Calu3 (cell line): ENCODE measurements around the gene RABIF. TPM values are rescaled to one million over a fixed set of nuclear protein-coding genes. Genes with fewer than 3 reads are reported as not detected.

Experiments
- BruUV-seq: library from RNA; stranded (reverse); fragments of 400-500 nt; replicated peaks from 2 replicates; lab custom pipeline; 2021; lab: Mats Ljungman, UMichigan
- CTCF ChIA-PET: fragments of 300-600 bp; sonication (Branson Sonifier 250); formaldehyde crosslinking; loops from one replicate; lab custom pipeline; 2022; ENCODE audit warnings: antibody characterized with exemption; lab: Charles Lee
- DNase-seq: peaks from one replicate; pipeline ENCODE4 v3.0.0; 2022
- H3K27ac Mint-ChIP-seq: one replicate; pipeline ENCODE4 v1.8.0; 2022; ENCODE audit warnings: mixed read lengths; ENCODE audit not compliant: unreplicated experiment
- H3K27me3 Mint-ChIP-seq: one replicate; pipeline ENCODE4 v1.8.0; 2022; ENCODE audit warnings: mixed read lengths; ENCODE audit not compliant: unreplicated experiment
- H3K36me3 Mint-ChIP-seq: one replicate; pipeline ENCODE4 v1.8.0; 2022; ENCODE audit warnings: mild to moderate bottlenecking, moderate library complexity, mixed read lengths; ENCODE audit not compliant: insufficient read depth, unreplicated experiment
- H3K4me1 Mint-ChIP-seq: one replicate; pipeline ENCODE4 v1.8.0; 2022; ENCODE audit warnings: mild to moderate bottlenecking, low read depth, mixed read lengths; ENCODE audit not compliant: unreplicated experiment
- H3K4me3 Mint-ChIP-seq: one replicate; pipeline ENCODE4 v1.8.0; 2022; ENCODE audit warnings: mild to moderate bottlenecking, low read depth, moderate library complexity, mixed read lengths; ENCODE audit not compliant: unreplicated experiment
- H3K9me3 Mint-ChIP-seq: one replicate; pipeline ENCODE4 v1.8.0; 2022; ENCODE audit warnings: low read depth, mixed read lengths; ENCODE audit not compliant: unreplicated experiment
- CTCF ChIP-seq: fragments of 200-600 bp; IDR thresholded peaks from one replicate; pipeline ENCODE4 v1.8.0; 2022; ENCODE audit warnings: antibody characterized with exemption; ENCODE audit not compliant: unreplicated experiment
- intact Hi-C: fragments of 100-400 bp; cut with micrococcal nuclease; formaldehyde crosslinking; loops from one replicate; pipeline ENCODE4 v1.10.0; 2022; ENCODE audit not compliant: unreplicated experiment
- total RNA-seq: library from RNA; stranded (reverse); gene quantifications from 2 replicates; pipeline ENCODE4 v1.2.3, GENCODE V29; 2022

RABIF gene
- total RNA-seq, 1 experiment from 2014 or later, result 9.8 TPM

- H3K27ac Mint-ChIP-seq, result no peak overlapping the region
- peaks cover 3% of the 10 kb centered on the region for H3K9me3 Mint-ChIP-seq
- CTCF ChIA-PET, result interaction anchor here (1.4 kb wide), 1 partner anchor 18 kb away, joined by 3 read pairs; no protein-coding TSS in a partner anchor
- no peak for TF ChIP-seq CTCF
- no peak for DNase-seq
- H3K36me3 Mint-ChIP-seq, result no peaks in the 10 kb centered on the region
- H3K27me3 Mint-ChIP-seq, result peaks cover 19% of the 10 kb centered on the region
- no TSS peak for BruUV-seq
- H3K4me1 Mint-ChIP-seq, result no peaks in the 10 kb centered on the region
- intact Hi-C loops, result no loop called here
- no peak overlapping the region for H3K4me3 Mint-ChIP-seq
Measured at GRCh38 chr1:202934755-202935154, 45.8 kb upstream of the RABIF start.

DNA sequence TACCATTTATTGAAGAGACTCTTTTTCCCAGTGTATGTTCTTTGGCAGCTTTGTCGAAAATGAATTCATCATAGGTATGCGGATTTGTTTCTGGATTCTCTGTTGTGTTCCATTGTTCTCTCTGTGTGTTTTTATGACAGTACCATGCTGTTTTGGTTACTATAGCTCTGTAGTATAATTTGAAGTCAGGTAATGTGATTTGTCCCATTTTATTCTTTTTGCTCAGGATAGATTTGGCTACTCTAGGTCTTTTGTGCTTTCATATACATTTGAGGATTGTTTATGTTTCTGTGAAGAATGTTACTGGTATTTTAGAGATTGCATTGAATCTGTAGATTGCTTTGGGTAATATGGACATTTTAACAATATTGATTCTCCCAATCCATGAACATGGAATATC, 43.5 kb upstream of the RABIF start:
- Mint-ChIP-seq H3K4me3 (no peak overlapping the region), H3K36me3 (peaks cover 3% of the 10 kb centered on the region), H3K27me3 (peaks cover 19% of the 10 kb centered on the region), H3K9me3 (peaks cover 3% of the 10 kb centered on the region), H3K4me1 (no peaks in the 10 kb centered on the region), H3K27ac (no peak overlapping the region)
- no peak for TF ChIP-seq CTCF
- intact Hi-C loops, result no loop called here
- BruUV-seq, result no TSS peak
- DNase-seq, result no peak
- CTCF ChIA-PET, result no interaction called here

DNA sequence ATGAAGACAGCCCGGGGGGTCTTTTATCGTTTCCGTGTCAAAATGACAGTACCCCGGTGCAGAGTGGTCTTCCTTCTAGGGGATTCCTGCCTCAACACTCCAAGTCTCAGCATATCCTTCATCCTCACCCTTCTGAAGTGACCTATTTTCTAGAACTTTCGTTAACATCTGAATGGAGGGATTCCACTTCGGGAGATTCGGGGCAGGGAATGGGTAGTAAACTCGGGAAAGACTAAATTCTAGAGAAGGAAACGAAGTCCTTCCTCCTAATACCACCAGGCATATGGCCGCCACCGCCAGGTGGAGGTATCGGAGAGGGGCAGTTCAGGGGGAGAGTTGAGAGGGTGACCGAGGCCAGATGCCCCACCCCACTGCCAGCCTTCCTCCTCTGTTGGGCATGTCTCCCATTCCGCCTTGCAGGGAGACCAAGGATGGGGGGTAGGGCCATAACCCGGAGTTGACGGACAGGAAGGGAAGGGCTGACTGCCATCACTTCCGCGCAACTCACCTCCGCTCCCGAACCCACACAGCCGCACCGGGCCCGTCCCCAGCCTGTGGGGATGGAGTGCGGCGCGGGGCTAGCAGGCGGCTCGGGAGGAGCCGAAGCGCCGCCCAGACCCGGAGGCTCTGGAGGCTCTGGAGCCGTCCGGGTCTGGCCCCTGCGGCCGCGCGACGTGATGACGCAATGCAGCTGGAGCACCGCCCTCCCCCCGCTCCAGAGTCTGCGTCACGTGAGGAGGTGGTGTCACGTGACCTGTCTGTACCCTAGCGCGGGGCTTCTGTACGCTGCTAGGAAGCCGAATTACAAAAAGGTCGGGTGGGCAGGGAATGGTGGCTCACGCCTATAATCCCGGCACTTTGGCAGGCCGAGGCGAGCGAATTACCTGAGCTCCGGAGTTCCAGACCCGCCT, 37.9 kb upstream of the RABIF start, which contains the start of gene KLHL12:
Gene KLHL12 (minus strand): TSS at position 654 of the 911 bp plus-strand sequence. CDS start 2,072 bp downstream, outside the sequence.
- CTCF ChIA-PET, result interaction anchor here (0.6 to 1.2 kb wide), 8 partner anchors 19 to 684 kb away, joined by 3 to 11 read pairs (median 5); partner anchors contain the start of gene CYB5R1
- DNase-seq, result peak; percentile 99
- peaks cover 32% of the 10 kb centered on the region for H3K36me3 Mint-ChIP-seq
- H3K4me1 Mint-ChIP-seq, result no peaks in the 10 kb centered on the region
- intact Hi-C loops, result loop anchor here (2.0 kb wide), 2 partner anchors 42 to 72 kb away; no protein-coding TSS in a partner anchor
- peak within 1 kb of the TSS; percentile 97 for H3K27ac Mint-ChIP-seq
- no peaks in the 10 kb centered on the region for H3K27me3 Mint-ChIP-seq
- no peaks in the 10 kb centered on the region for H3K9me3 Mint-ChIP-seq
- TF ChIP-seq CTCF, result peak; percentile 87
- peak within 1 kb of the TSS; percentile 93 for H3K4me3 Mint-ChIP-seq
- TSS peak; percentile 66 for BruUV-seq

GRCh38 chr1:202923533-202923932, 34.6 kb upstream of the RABIF start:
- Mint-ChIP-seq H3K4me1 (no peaks in the 10 kb centered on the region), H3K27ac (no peak overlapping the region), H3K9me3 (no peaks in the 10 kb centered on the region), H3K36me3 (peaks cover 32% of the 10 kb centered on the region), H3K27me3 (no peaks in the 10 kb centered on the region), H3K4me3 (no peak overlapping the region)
- intact Hi-C loops, result no loop called here
- no TSS peak for BruUV-seq
- no peak for TF ChIP-seq CTCF
- no peak for DNase-seq
- CTCF ChIA-PET, result no interaction called here
